Psoas muscle (tissue), 8 donors: ENCODE results near the gene MYO7A. TPM values are rescaled to one million over a fixed set of nuclear protein-coding genes. Genes with fewer than 3 reads are reported as not detected.

Experiments
- ATAC-seq, 4 donors: fragments of 200-7000 bp; cut with Tn5 transposase; one replicate each; pipeline ENCODE4 v1.9.1; 2020; ENCODE audit warnings: moderate library complexity in 3 of 4, mild to moderate bottlenecking in 2 of 4
- DNase-seq, 2 donors: peaks; one replicate each; pipeline ENCODE4 v3.0.0-alpha.2; 2020
- H3K27ac ChIP-seq: fragments of 200-600 bp; one replicate; pipeline ENCODE4 v1.8.0; 2022
- H3K27me3 ChIP-seq, 3 donors: fragments of 200-600 bp in 1 of 3; one replicate each; pipeline versions ENCODE4 v1.6.1 to v1.8.0; 2013 to 2022; ENCODE audit warnings: low read length in 2 of 3, mild to moderate bottlenecking in 2 of 3, moderate library complexity in 1 of 3; ENCODE audit not compliant: insufficient read depth in 3 of 3
- H3K36me3 ChIP-seq, 2 donors: fragments of 200-600 bp in 1 of 2; one replicate each; pipeline versions ENCODE4 v1.6.1 to v1.8.0; 2013 to 2022; ENCODE audit warnings: low read depth in 1 of 2, mild to moderate bottlenecking in 1 of 2, moderate library complexity in 1 of 2; ENCODE audit not compliant: insufficient read depth in 1 of 2
- H3K4me1 ChIP-seq: fragments of 200-600 bp; one replicate; pipeline ENCODE4 v1.8.0; 2022
- H3K4me3 ChIP-seq: fragments of 200-600 bp; one replicate; pipeline ENCODE4 v1.8.0; 2022; ENCODE audit warnings: mild to moderate bottlenecking
- H3K9me3 ChIP-seq: fragments of 200-600 bp; one replicate; pipeline ENCODE4 v1.8.0; 2022
- WGBS, 3 donors: extraction: QIAGEN DNeasy Blood & Tissue Kit; methylation state at CpG; one replicate each; pipeline versions ENCODE4 v1.1.6 to v1.1.7; 2013; 5-methylcytosine and 5-hydroxymethylcytosine counted together
- intact Hi-C, 2 donors: fragments of 100-400 bp; cut with DNase I; formaldehyde crosslinking; loops; one replicate each; pipeline versions ENCODE4 v1.11.0 to v1.14.2; 2022
- polyA plus RNA-seq, 3 donors: library from polyadenylated mRNA; stranded (reverse); fragments of 200-250 nt; gene quantifications; one replicate each; pipeline ENCODE4 v1.2.3, GENCODE V29; 2013
- total RNA-seq, 4 donors: library from RNA; stranded (reverse); fragmentation: NEBNext Ultra II Directional in 2 of 4; extraction: Animal tissue kit (Norgen Biotek cat#: 25700) in 2 of 4; gene quantifications; one replicate each; pipeline versions ENCODE4 v1.2.1 to v1.2.4, GENCODE V29; 2021 to 2023
- TF ChIP-seq, protein P1 (sequence below): fragments of 200-600 bp; IDR thresholded peaks from one replicate; pipeline ENCODE4 v1.8.0; 2022; ENCODE audit warnings: antibody characterized with exemption
- donor health status: healthy with polysubstance abuse.
- donor health status: DM: no; HTN: no; CAD: no; lungs with moderate emphysema.
- donor health status: Bipolar disorder and iron deficiency.
- donor health status: healthy.
- donor health status: DM: yes; HTN: yes; CAD: no.
- donor health status: DM: no; HTN: no; CAD: no.
- donor health status: DM: no; HTN: no; CAD: no.
- donor health status: DM: yes; HTN: yes; CAD: no.

MYO7A gene
- total and polyA plus RNA-seq, 7 donors: 0.62 to 3.0 (median 2.3) TPM

DNA sequence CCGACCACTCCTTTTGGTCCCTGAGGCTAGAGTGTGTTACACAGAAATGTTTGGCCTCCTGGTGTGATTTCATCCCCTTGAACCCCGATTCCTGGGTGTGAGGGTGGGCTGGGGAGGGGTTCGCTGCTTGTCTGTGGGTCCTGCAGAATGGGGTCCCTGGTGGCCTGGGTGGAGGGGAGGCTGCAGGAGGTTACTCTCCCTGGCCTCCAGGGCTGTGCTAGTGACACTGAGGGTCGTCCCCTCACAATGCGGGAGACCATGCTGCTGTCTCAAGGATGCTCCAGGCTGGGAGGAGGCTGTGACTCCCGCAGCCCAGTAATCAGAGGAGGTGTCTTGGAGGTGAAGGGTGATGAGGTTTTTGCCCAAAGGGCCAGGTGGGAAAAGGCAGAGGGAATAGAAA is 42.4 kb upstream of the MYO7A start:
- 88 to 95% (median 89%) methylated on average over 6 of the region's 6 CpGs for WGBS, 3 donors
- DNase-seq (peak in 1 of 2 donors; percentile 26), ATAC-seq (no peak)
- peaks cover 3% of the 10 kb centered on the region for H3K4me1 ChIP-seq
- H3K27ac ChIP-seq: no peak overlapping the region
- no peaks in the 10 kb centered on the region for H3K9me3 ChIP-seq
- no peaks in the 10 kb centered on the region for H3K36me3 ChIP-seq
- intact Hi-C loops: no loop called here
- no peak overlapping the region for H3K4me3 ChIP-seq
- H3K27me3 ChIP-seq: no peaks in the 10 kb centered on the region
- TF ChIP-seq, protein P1, sequence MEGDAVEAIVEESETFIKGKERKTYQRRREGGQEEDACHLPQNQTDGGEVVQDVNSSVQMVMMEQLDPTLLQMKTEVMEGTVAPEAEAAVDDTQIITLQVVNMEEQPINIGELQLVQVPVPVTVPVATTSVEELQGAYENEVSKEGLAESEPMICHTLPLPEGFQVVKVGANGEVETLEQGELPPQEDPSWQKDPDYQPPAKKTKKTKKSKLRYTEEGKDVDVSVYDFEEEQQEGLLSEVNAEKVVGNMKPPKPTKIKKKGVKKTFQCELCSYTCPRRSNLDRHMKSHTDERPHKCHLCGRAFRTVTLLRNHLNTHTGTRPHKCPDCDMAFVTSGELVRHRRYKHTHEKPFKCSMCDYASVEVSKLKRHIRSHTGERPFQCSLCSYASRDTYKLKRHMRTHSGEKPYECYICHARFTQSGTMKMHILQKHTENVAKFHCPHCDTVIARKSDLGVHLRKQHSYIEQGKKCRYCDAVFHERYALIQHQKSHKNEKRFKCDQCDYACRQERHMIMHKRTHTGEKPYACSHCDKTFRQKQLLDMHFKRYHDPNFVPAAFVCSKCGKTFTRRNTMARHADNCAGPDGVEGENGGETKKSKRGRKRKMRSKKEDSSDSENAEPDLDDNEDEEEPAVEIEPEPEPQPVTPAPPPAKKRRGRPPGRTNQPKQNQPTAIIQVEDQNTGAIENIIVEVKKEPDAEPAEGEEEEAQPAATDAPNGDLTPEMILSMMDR: no peak

DNA sequence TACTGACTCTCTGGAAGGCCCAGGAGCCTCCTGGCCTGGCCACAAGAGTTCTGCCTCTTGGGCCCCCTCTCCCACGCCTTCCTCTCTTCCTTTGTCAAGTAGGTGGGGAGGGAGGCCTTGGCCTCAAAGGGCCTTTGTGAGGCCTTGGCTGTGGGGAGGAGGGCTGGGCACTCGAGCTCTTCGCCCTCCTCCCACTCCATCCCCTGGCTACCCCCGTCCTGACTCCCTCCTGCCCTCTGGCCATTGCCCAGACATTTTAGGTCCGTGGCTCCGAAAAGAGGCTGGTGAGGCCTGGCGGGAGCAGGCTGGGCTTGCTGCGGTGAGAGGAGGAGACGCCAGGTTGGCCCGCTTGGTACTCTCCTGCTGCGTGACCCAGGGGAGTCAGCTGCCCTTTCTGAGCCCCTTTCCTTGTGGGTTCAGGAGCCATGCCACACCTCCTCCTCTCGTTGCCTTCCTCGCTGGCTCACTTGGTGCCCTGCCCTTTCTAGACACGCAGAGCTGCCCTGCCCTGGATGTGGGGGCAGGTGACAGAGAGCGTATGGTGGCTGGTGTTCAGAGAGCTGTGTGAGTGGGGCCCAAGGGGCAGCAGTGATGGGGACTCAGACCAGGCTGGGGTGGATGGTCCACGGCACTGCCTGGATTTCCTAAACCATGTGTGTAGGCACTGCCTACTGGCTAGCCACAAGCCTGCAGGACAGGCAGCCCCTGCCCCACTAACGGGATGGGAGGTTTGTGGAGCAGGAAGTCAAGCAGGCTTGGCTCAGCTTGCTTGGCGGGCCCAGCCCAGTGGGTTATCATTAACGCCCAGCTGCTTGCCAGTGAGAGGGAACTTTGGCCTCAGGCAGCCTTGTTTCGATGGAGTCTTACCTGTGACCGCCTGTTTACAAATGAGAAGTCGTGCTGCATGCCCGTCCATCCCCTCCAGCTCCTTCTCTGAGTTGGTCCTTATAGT is 41.2 kb upstream of the MYO7A start:
- WGBS, 3 donors: 72 to 84% (median 78%) methylated on average over 22 to 23 of the region's 23 CpGs
- Histone ChIP-seq H3K4me3 (no peak overlapping the region), H3K36me3 (no peaks in the 10 kb centered on the region), H3K27me3 (no peaks in the 10 kb centered on the region), H3K9me3 (no peaks in the 10 kb centered on the region), H3K27ac (no peak overlapping the region), H3K4me1 (peaks cover 3% of the 10 kb centered on the region)
- DNase-seq (peak; percentile 1 to 46), ATAC-seq (no peak)
- TF ChIP-seq, protein P1: no peak
- intact Hi-C loops: no loop called here

DNA sequence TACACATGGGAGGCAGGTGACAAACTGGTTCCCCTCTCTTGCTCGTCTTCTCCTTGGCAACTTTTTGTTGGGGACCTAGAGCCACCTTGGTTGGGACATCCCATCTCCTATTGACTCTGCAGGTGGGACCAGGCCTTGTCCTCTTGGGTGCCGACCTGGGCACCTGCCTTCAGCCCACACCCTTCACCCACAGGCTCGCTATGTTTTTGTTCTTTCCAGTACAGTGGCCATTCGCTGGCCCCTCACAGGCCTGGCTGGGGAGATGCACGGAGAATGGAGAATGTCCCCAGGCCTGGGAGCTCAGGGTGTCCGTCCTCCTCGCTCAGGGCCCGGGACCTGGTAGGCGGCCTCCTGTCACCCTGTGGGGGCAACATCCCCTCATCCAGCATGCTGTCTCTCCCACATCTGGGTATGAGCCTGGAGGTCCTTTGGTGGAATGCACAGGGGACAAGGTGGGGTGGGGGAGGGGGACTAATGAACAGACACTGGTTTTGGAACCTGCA is 40.3 kb upstream of the MYO7A start:
- Histone ChIP-seq H3K36me3 (no peaks in the 10 kb centered on the region), H3K9me3 (no peaks in the 10 kb centered on the region), H3K4me3 (no peak overlapping the region), H3K4me1 (peaks cover 3% of the 10 kb centered on the region), H3K27ac (no peak overlapping the region), H3K27me3 (no peaks in the 10 kb centered on the region)
- DNase-seq (peak in 1 of 2 donors; percentile 6), ATAC-seq (no peak)
- intact Hi-C loops: no loop called here
- WGBS, 3 donors: 93 to 95% (median 94%) methylated on average over 9 of the region's 9 CpGs
- TF ChIP-seq, protein P1: no peak

DNA sequence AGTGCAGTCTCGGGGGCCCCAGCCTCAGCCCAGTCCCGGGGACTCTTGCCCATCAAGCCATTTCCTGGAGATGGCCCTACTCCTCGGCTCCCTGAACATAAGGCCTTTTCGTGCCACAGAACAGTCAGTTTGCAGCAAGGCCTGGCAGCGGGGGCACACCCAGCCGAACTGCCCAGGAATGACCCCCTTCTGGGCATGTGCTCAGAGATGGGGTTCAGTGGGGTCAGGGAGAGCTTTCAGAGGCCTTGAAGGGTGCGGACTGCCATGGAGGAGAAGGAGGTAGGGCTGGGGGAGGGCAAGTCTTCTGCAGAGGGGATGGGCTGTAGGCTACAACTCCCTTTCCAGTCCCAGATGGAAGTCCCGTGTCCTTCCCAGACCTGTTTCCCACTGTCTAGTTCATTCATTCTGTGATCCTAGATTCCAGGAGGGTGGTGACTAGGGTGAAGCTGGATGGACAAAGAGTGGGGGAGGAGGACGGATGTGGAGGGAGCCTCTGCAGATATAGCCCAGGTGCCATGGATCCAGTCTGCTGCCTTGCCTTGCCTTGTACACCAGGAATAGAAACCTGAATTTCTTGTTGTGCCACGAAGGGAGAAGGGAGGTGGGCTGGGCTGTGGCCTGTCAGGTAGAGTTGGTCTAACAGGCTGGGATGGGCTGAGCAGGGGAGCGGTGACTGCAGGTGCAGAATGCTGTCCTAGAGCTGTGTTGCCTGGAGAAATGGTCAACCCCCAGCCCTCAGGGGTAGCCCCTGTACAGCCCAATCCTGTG is 39.6 kb upstream of the MYO7A start:
- H3K27ac ChIP-seq: no peak overlapping the region
- H3K27me3 ChIP-seq: no peaks in the 10 kb centered on the region
- H3K9me3 ChIP-seq: no peaks in the 10 kb centered on the region
- TF ChIP-seq, protein P1: no peak
- intact Hi-C loops: no loop called here
- 75 to 81% (median 81%) methylated on average over 11 of the region's 11 CpGs for WGBS, 3 donors
- no peak overlapping the region for H3K4me3 ChIP-seq
- H3K36me3 ChIP-seq: no peaks in the 10 kb centered on the region
- H3K4me1 ChIP-seq: no peaks in the 10 kb centered on the region
- ATAC-seq (no peak), DNase-seq (peak; percentile 2 to 41)
